OCI-LY7 (cell line): ENCODE data around the gene RFX5.

Source experiments
- CTCF ChIP-seq: fragments of 200-600 bp; sonication (generic); conservative IDR thresholded peaks from 2 replicates; pipeline ENCODE4 v1.5.1; 2014; ENCODE audit warnings: mild to moderate bottlenecking, antibody characterized with exemption, low read length, moderate library complexity, mixed read lengths
- EZH2phosphoT487 ChIP-seq: fragments of 200-600 bp; sonication (generic); IDR thresholded peaks from 2 replicates; pipeline ENCODE4 v1.6.1; 2018; ENCODE audit warnings: low read depth, borderline replicate concordance, mild to moderate bottlenecking, mixed run types, antibody characterized with exemption, low read length, moderate library complexity, mixed read lengths

- no peak for TF ChIP-seq CTCF
- TF ChIP-seq EZH2phosphoT487 = no peak
These were observed 39.0 kb upstream of the RFX5 start for GRCh38 chr1:151386002-151386401.
